GM23248 (cell line): ENCODE results near the gene TNS3.

Source experiments
- EZH2 ChIP-seq: fragments of 200-600 bp; sonication (generic); IDR thresholded peaks from 2 replicates; pipeline ENCODE4 v1.6.1; 2018; ENCODE audit warnings: antibody characterized with exemption, mild to moderate bottlenecking; ENCODE audit not compliant: insufficient read depth, poor library complexity, severe bottlenecking
- EZH2phosphoT487 ChIP-seq: fragments of 200-600 bp; sonication (generic); IDR thresholded peaks from 2 replicates; pipeline ENCODE4 v1.6.1; 2018; ENCODE audit warnings: antibody characterized with exemption, moderate library complexity, mild to moderate bottlenecking, low read depth; ENCODE audit not compliant: insufficient read depth

- no peak for TF ChIP-seq EZH2
- TF ChIP-seq EZH2phosphoT487, result no peak
Measured at GRCh38 chr7:47288060-47288459, 293.9 kb downstream of the TNS3 start.
